Trophoblast cell (in vitro differentiated cells and primary cell): ENCODE data around the gene PLPP4.

Experiments used
- DNase-seq, 2 donors: peaks; one replicate each; pipeline ENCODE4 v3.0.0-alpha.2; 2016
- H2AFZ ChIP-seq: 2 replicates; pipeline ENCODE4 v1.6.1; 2013; ENCODE audit warnings: low read length, moderate library complexity, mild to moderate bottlenecking; ENCODE audit not compliant: insufficient read depth, poor library complexity
- H2AK5ac ChIP-seq: 2 replicates; pipeline ENCODE4 v1.6.1; 2013; ENCODE audit warnings: mild to moderate bottlenecking, low read length
- H2BK120ac ChIP-seq: 2 replicates; pipeline ENCODE4 v1.6.1; 2013; ENCODE audit warnings: low read length, mild to moderate bottlenecking, moderate library complexity; ENCODE audit not compliant: insufficient read depth, poor library complexity
- H2BK12ac ChIP-seq: 2 replicates; pipeline ENCODE4 v1.6.1; 2013; ENCODE audit warnings: mild to moderate bottlenecking, low read length, moderate library complexity
- H2BK5ac ChIP-seq: 2 replicates; pipeline ENCODE4 v1.6.1; 2013; ENCODE audit warnings: low read length, low read depth, moderate library complexity, mild to moderate bottlenecking; ENCODE audit not compliant: poor library complexity
- H3K14ac ChIP-seq: 2 replicates; pipeline ENCODE4 v1.6.1; 2013; ENCODE audit warnings: mild to moderate bottlenecking, low read length
- H3K18ac ChIP-seq: 2 replicates; pipeline ENCODE4 v1.6.1; 2013; ENCODE audit warnings: mild to moderate bottlenecking, low read length
- H3K23ac ChIP-seq: 2 replicates; pipeline ENCODE4 v1.6.1; 2013; ENCODE audit warnings: low read length
- H3K27ac ChIP-seq: 2 replicates; pipeline ENCODE4 v1.5.1; 2013; ENCODE audit warnings: low read depth, mild to moderate bottlenecking, inconsistent platforms, low read length, moderate library complexity
- H3K27me3 ChIP-seq: 2 replicates; pipeline ENCODE4 v1.6.1; 2013; ENCODE audit warnings: inconsistent platforms, mild to moderate bottlenecking, low read length, moderate library complexity; ENCODE audit not compliant: insufficient read depth
- H3K36me3 ChIP-seq, 2 experiments: 1 replicate in 1 of 2; 2 replicates in 1 of 2; pipeline ENCODE4 v1.6.1; 2013; ENCODE audit warnings: low read length in 2 of 2, mild to moderate bottlenecking in 2 of 2, moderate library complexity in 1 of 2; ENCODE audit not compliant: insufficient read depth in 2 of 2, control insufficient read depth in 1 of 2
- H3K4ac ChIP-seq: 2 replicates; pipeline ENCODE4 v1.6.1; 2013; ENCODE audit warnings: low read depth, mild to moderate bottlenecking, low read length, moderate library complexity
- H3K4me1 ChIP-seq, 2 experiments: 1 replicate in 1 of 2; 2 replicates in 1 of 2; pipeline ENCODE4 v1.6.1; 2013; ENCODE audit warnings: low read length in 2 of 2, mild to moderate bottlenecking in 2 of 2, moderate library complexity in 1 of 2; ENCODE audit not compliant: insufficient read depth in 2 of 2, control insufficient read depth in 1 of 2
- H3K4me2 ChIP-seq: 2 replicates; pipeline ENCODE4 v1.6.1; 2013; ENCODE audit warnings: inconsistent platforms, mild to moderate bottlenecking, low read length, moderate library complexity
- H3K4me3 ChIP-seq: 2 replicates; pipeline ENCODE4 v1.5.1; 2013; ENCODE audit warnings: mild to moderate bottlenecking, low read depth, low read length, inconsistent platforms
- H3K79me1 ChIP-seq: one replicate; pipeline ENCODE4 v1.6.1; 2013; ENCODE audit warnings: low read length
- H3K79me2 ChIP-seq: 2 replicates; pipeline ENCODE4 v1.6.1; 2013; ENCODE audit warnings: low read length, mild to moderate bottlenecking; ENCODE audit not compliant: control insufficient read depth, insufficient read depth, poor library complexity
- H3K9ac ChIP-seq: 2 replicates; pipeline ENCODE4 v1.6.1; 2013; ENCODE audit warnings: mild to moderate bottlenecking, low read length
- H3K9me3 ChIP-seq: 2 replicates; pipeline ENCODE4 v1.6.1; 2013; ENCODE audit warnings: low read depth, mild to moderate bottlenecking, control low read depth, inconsistent platforms, low read length; ENCODE audit not compliant: insufficient read depth
- H4K12ac ChIP-seq: 2 replicates; pipeline ENCODE4 v1.6.1; 2013; ENCODE audit warnings: low read depth, mild to moderate bottlenecking, low read length, moderate library complexity
- H4K8ac ChIP-seq: 2 replicates; pipeline ENCODE4 v1.6.1; 2013; ENCODE audit warnings: low read depth, mild to moderate bottlenecking, low read length, moderate library complexity
- H4K91ac ChIP-seq: one replicate; pipeline ENCODE4 v1.6.1; 2013; ENCODE audit warnings: low read depth, mild to moderate bottlenecking, low read length, moderate library complexity
- WGBS: extraction: QIAGEN DNeasy Blood & Tissue Kit; methylation state at CpG from one replicate; pipeline ENCODE4 v1.1.7; 2013; ENCODE audit warnings: missing lambda C conversion rate; ENCODE audit not compliant: insufficient read length, insufficient coverage; ENCODE audit errors: extremely low coverage; 5-methylcytosine and 5-hydroxymethylcytosine counted together

The PLPP4 gene

GRCh38 chr10:120574981-120575380, 118.0 kb downstream of the PLPP4 start:
- H3K9ac ChIP-seq, result no peak overlapping the region
- H4K8ac ChIP-seq, result no peak overlapping the region
- H3K79me1 ChIP-seq, result no peaks in the 10 kb centered on the region
- H3K4me3 ChIP-seq, result no peak overlapping the region
- no peaks in the 10 kb centered on the region for H3K27me3 ChIP-seq
- H3K23ac ChIP-seq, result no peak overlapping the region
- WGBS, result no CpG with 5 or more reads among the region's 13 CpGs
- no peak overlapping the region for H3K14ac ChIP-seq
- no peak overlapping the region for H4K91ac ChIP-seq
- no peaks in the 10 kb centered on the region for H3K36me3 ChIP-seq
- H2BK12ac ChIP-seq, result no peak overlapping the region
- no peak overlapping the region for H2BK120ac ChIP-seq
- H2BK5ac ChIP-seq, result no peak overlapping the region
- no peak overlapping the region for H3K4me2 ChIP-seq
- H3K4ac ChIP-seq, result no peak overlapping the region
- no peak for DNase-seq
- no peak overlapping the region for H4K12ac ChIP-seq
- H3K9me3 ChIP-seq, result peaks cover 1% of the 10 kb centered on the region
- H2AK5ac ChIP-seq, result no peak overlapping the region
- H2AFZ ChIP-seq, result no peak overlapping the region
- H3K4me1 ChIP-seq, result no peaks in the 10 kb centered on the region
- H3K18ac ChIP-seq, result no peak overlapping the region
- no peaks in the 10 kb centered on the region for H3K79me2 ChIP-seq
- no peak overlapping the region for H3K27ac ChIP-seq

DNA sequence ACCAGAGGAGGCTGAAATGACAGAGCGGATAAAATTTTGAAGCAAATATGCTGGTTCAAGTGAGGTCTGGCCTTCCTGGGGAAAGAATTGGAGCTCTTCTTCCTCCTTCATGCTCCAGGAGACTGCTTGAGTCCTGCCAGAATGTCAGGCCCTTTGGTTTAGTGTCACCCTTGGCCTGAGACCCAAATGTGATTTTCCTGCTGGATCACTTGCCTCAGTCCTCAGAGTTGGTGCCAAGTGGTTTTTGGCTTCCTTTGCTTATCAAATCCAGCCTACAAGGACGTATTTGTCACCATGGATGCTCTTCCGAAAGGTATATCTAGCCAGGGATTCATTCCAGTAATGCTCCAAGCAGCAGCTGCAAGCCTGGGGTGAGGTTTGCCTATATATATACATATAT, 118.4 kb downstream of the PLPP4 start:
- Histone ChIP-seq H3K4me2 (no peak overlapping the region), H3K4ac (no peak overlapping the region), H2AFZ (no peak overlapping the region), H4K8ac (no peak overlapping the region), H3K79me2 (no peaks in the 10 kb centered on the region), H2BK12ac (no peak overlapping the region), H3K27me3 (no peaks in the 10 kb centered on the region), H3K9me3 (peaks cover 1% of the 10 kb centered on the region), H3K79me1 (no peaks in the 10 kb centered on the region), H3K18ac (no peak overlapping the region), H2BK5ac (no peak overlapping the region), H2BK120ac (no peak overlapping the region), H2AK5ac (no peak overlapping the region), H3K4me3 (no peak overlapping the region), H4K12ac (no peak overlapping the region), H3K9ac (no peak overlapping the region), H3K23ac (no peak overlapping the region), H3K14ac (no peak overlapping the region), H3K27ac (no peak overlapping the region), H4K91ac (no peak overlapping the region), H3K36me3 (no peaks in the 10 kb centered on the region), H3K4me1 (no peaks in the 10 kb centered on the region)
- WGBS, result no CpG with 5 or more reads among the region's 3 CpGs
- no peak for DNase-seq

DNA sequence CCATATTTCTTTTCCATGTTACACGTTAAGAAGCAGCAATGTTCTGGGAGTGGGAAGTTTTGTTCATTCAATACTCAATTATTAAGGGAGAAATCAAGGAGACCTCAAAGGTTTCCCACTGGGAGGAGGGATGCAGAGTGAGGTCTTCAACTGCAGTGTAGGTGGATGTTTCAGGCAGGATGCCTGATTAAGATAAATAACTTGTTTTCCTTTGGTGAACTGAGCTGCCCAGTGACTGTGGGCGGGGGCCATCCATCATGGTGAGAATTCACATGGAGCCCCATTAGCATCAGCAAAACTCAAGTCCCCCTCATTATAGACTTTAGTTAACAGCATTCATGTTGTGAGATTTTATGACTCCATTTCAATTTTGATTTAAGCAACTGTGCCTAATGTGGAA, 121.1 kb downstream of the PLPP4 start:
- H2BK5ac ChIP-seq, result no peak overlapping the region
- H3K27ac ChIP-seq, result no peak overlapping the region
- H2BK120ac ChIP-seq, result no peak overlapping the region
- H2AK5ac ChIP-seq, result no peak overlapping the region
- H3K79me1 ChIP-seq, result no peaks in the 10 kb centered on the region
- no peak overlapping the region for H2AFZ ChIP-seq
- H3K14ac ChIP-seq, result no peak overlapping the region
- no peak overlapping the region for H4K12ac ChIP-seq
- H3K23ac ChIP-seq, result no peak overlapping the region
- H3K9ac ChIP-seq, result no peak overlapping the region
- WGBS, result no CpG with 5 or more reads among the region's 2 CpGs
- DNase-seq, result no peak
- peaks cover 1% of the 10 kb centered on the region for H3K9me3 ChIP-seq
- no peaks in the 10 kb centered on the region for H3K79me2 ChIP-seq
- H2BK12ac ChIP-seq, result no peak overlapping the region
- H3K4me3 ChIP-seq, result no peak overlapping the region
- no peak overlapping the region for H4K8ac ChIP-seq
- H3K27me3 ChIP-seq, result no peaks in the 10 kb centered on the region
- H4K91ac ChIP-seq, result no peak overlapping the region
- H3K4me1 ChIP-seq, result no peaks in the 10 kb centered on the region
- no peak overlapping the region for H3K4me2 ChIP-seq
- no peak overlapping the region for H3K4ac ChIP-seq
- no peak overlapping the region for H3K18ac ChIP-seq
- H3K36me3 ChIP-seq, result no peaks in the 10 kb centered on the region

GRCh38 chr10:120578890-120579289, 121.9 kb downstream of the PLPP4 start:
- no peak overlapping the region for H2BK5ac ChIP-seq
- H2AK5ac ChIP-seq, result no peak overlapping the region
- WGBS, result no CpG with 5 or more reads among the region's 4 CpGs
- no peak overlapping the region for H3K4ac ChIP-seq
- H3K14ac ChIP-seq, result no peak overlapping the region
- no peaks in the 10 kb centered on the region for H3K4me1 ChIP-seq
- H2BK12ac ChIP-seq, result no peak overlapping the region
- H4K91ac ChIP-seq, result no peak overlapping the region
- no peak overlapping the region for H3K27ac ChIP-seq
- H4K8ac ChIP-seq, result no peak overlapping the region
- H3K18ac ChIP-seq, result no peak overlapping the region
- no peak overlapping the region for H2BK120ac ChIP-seq
- H3K23ac ChIP-seq, result no peak overlapping the region
- H3K36me3 ChIP-seq, result no peaks in the 10 kb centered on the region
- H3K79me1 ChIP-seq, result no peaks in the 10 kb centered on the region
- H3K4me2 ChIP-seq, result no peak overlapping the region
- H3K9ac ChIP-seq, result no peak overlapping the region
- peaks cover 1% of the 10 kb centered on the region for H3K9me3 ChIP-seq
- H3K4me3 ChIP-seq, result no peak overlapping the region
- H2AFZ ChIP-seq, result no peak overlapping the region
- no peak overlapping the region for H4K12ac ChIP-seq
- DNase-seq, result no peak
- no peaks in the 10 kb centered on the region for H3K27me3 ChIP-seq
- H3K79me2 ChIP-seq, result no peaks in the 10 kb centered on the region
